Measurements from ENCODE around the gene THAP4.

DNA sequence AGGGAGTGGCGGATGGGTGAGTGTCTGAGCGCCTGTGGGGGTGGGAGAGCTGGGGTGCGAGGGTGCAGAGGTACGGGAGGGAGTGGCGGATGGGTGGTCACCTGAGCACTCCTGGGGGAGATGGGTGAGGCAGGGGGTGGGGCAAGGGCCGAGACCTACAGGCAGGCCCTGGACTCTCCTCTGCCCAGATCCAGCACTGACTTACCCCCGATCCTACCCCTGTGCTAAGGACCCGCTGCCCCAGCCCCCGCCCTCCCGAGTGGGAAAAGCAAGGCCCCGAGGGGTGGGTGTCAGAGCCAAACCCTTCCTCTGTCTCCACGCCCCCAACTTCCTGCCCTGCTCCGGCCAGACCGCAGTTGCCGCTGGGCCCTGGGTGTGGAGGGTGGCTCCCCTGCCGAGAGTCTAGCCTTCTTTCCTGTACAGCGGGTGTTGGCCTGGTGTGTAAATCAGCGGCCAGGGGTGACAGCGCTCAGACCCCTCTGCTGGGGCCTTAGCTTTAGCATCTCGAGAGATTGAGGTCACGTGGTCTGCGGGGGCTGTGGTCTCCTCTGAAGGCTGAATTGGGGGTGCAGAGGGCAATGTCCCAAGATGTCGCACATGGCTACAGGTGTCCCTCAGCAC, 65.9 kb downstream of the THAP4 start:
- TF ChIP-seq, protein P1, sequence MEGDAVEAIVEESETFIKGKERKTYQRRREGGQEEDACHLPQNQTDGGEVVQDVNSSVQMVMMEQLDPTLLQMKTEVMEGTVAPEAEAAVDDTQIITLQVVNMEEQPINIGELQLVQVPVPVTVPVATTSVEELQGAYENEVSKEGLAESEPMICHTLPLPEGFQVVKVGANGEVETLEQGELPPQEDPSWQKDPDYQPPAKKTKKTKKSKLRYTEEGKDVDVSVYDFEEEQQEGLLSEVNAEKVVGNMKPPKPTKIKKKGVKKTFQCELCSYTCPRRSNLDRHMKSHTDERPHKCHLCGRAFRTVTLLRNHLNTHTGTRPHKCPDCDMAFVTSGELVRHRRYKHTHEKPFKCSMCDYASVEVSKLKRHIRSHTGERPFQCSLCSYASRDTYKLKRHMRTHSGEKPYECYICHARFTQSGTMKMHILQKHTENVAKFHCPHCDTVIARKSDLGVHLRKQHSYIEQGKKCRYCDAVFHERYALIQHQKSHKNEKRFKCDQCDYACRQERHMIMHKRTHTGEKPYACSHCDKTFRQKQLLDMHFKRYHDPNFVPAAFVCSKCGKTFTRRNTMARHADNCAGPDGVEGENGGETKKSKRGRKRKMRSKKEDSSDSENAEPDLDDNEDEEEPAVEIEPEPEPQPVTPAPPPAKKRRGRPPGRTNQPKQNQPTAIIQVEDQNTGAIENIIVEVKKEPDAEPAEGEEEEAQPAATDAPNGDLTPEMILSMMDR (conservative IDR thresholded peaks at IDR 0.05), result no peak
- TF ChIP-seq EZH2 (IDR thresholded peaks at IDR 0.05; ENCODE audit: low read depth), result no peak

Data from PC-9 (cell line).